Ureter (tissue), 1 donor: ENCODE measurements around the gene CWC27. TPM values are rescaled to one million over a fixed set of nuclear protein-coding genes. Genes with fewer than 3 reads are reported as not detected.

Experiments used
- DNase-seq: peaks from one replicate; pipeline ENCODE4 v3.0.0-alpha.2; 2020; ENCODE audit warnings: low spot score
- total RNA-seq: library from RNA; stranded (reverse); gene quantifications from one replicate; pipeline ENCODE4 v1.2.4, GENCODE V29; 2023
- donor health status: DM: yes; HTN: yes; CAD: no.

CWC27 gene, protein sequence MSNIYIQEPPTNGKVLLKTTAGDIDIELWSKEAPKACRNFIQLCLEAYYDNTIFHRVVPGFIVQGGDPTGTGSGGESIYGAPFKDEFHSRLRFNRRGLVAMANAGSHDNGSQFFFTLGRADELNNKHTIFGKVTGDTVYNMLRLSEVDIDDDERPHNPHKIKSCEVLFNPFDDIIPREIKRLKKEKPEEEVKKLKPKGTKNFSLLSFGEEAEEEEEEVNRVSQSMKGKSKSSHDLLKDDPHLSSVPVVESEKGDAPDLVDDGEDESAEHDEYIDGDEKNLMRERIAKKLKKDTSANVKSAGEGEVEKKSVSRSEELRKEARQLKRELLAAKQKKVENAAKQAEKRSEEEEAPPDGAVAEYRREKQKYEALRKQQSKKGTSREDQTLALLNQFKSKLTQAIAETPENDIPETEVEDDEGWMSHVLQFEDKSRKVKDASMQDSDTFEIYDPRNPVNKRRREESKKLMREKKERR
- 22.8 TPM for total RNA-seq

DNA sequence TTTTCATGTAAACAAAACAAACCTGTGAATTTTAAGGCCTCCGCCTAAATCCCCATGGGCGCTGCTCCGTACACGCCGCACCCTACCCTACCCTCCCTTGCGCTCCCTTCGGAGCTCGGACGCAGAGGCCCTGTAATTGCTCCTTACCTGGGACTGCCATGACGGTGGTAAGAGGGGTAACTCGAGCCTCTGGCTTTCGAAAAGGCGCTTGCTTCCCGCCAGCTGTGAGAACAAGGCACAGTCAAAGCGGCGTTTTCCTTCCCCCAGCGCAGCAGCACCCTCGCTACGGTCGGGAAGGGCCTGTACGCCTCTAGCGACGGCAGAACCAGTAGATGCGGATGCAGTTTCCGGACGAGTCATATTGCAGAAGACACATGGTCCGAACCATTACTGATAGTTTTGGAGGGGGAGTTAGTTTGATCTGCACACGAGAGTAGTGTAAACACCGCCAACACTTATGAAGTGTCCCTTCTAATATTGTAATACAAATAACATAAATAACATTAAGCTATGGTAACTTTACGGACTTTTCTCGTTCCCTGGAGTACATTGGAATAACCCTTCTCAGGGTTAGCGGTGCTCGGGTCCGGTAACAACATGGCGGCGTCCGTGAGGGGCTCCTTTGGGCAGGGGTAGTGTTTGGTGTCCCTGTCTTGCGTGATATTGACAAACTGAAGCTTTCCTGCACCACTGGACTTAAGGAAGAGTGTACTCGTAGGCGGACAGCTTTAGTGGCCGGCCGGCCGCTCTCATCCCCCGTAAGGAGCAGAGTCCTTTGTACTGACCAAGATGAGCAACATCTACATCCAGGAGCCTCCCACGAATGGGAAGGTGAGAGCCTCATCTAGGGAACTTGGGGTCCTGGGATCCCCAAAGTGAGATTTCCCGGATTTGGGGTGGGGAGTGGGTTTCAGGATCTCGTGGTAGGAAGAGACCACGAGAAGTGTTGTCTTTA is at the start of gene CWC27, which contains the start of gene SREK1IP1:
Gene CWC27, plus strand, starts transcription at position 573 of the 955 bp plus-strand sequence. Its CDS starts 217 bp downstream, at position 790.
Gene SREK1IP1, minus strand, starts transcription at position 334 of the 955 bp plus-strand sequence. Its CDS starts 174 bp downstream, at position 160.
- DNase-seq, result peak; percentile 85

DNA sequence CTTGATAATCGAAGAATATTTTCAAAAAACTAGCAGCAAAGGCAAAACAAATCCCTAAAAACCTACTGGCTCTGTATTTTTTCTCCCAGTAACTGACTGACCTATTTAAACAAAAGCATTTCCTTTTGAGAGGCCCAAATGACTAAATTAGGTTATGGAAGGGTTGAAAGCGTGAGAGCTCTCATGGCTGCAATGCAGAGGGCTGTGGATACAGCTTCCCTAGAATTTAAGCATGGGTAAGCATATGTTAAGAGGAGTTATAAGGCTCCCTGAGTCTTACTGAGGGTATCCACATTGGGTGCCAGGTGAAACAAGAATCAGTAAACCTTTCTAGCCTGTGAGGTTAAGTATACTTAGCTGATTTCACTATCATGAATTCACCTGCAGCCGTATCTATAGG is 46.1 kb upstream of the CWC27 start:
- DNase-seq, result no peak

DNA sequence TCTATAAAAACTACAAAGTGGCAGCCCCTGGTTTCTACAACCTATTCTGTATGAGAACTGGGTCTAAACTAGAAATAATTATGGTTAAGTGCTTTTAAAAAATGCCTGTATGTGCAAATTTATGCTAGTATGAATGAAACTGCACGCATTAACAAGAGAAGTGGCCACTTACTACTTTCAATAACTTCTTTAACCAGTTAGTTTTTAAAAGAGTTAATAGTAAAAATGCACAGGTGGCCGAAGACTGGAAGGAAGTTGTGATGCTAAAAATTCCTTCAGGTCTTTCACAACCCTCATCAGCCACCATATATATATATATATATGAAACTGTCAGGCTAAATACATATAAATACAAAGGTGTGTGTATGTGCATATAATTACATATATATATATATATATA is 41.6 kb upstream of the CWC27 start:
- DNase-seq, result no peak

DNA sequence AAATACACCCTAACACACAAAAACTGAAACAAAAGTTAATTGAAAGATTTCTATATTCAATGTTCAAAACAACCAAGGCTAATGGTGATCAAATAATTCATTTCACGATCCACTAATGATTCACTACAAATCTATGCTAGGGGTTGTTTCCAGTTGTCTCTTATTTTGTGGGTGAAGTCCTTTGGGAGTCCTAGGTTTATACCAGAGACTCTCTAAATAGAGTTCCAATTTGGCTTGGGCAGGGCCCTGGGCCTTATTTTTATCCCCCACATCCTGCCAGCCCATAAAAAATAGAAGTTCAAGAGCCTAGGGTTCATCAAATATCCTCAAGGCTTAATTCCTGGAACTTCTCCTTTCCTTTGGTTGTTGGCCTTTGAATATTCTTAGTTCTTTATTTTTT is 26.3 kb upstream of the CWC27 start:
- no peak for DNase-seq

DNA sequence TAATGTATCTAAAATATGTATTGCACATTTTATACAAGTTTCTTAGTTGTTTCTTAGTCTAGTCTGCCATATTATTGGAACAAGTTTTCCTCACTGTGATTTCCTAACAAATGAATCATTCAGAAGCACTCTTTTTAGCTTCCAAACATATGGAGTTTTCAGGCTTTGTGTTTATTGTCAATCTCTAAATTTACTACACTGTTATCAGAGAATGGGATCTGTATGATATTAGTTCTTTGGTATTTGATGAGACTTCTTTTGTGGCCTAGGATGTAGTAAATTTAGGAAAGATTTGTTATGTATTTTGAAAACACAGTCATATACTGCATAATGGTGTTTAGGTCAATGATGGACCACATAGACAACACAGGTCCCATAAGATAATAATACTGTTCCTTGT is 25.9 kb upstream of the CWC27 start:
- DNase-seq, result no peak

DNA sequence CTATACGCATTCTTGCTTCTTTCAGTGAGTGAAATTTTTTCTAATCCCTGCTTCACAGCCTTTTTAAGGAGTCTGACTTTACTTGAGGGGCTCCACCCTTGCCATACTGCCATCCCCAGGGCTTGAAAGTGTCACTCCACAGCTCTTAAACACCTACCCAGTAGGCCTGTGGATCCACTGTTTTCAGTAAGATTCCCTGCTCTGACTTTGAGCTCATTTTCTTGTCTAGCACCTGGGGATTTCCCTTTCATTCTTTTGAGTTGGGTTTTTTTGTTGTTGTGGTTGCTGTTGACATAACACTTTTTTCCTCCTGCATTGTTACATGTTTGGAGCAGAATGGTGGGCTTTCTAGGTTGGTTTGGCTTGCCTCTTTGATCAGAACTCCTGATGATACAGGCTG is 23.8 kb upstream of the CWC27 start:
- no peak for DNase-seq

DNA sequence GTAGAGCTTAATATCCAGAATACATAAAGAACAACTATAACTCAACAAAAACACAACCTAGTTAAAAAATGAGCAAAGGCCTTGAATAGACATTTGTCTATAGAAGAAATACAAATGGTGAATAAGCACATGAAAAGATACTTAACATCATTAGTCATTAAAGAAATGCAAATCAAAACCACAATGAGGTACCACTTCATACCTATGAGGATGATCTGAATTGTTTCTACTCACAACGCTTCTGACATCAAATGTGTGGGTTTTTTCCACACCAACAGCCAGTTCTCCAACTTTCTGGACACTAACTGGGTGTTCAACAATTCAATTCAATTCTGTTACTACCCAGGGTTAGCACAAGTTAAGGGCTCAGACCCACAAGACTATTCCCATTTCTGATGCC is 22.3 kb upstream of the CWC27 start:
- no peak for DNase-seq

DNA sequence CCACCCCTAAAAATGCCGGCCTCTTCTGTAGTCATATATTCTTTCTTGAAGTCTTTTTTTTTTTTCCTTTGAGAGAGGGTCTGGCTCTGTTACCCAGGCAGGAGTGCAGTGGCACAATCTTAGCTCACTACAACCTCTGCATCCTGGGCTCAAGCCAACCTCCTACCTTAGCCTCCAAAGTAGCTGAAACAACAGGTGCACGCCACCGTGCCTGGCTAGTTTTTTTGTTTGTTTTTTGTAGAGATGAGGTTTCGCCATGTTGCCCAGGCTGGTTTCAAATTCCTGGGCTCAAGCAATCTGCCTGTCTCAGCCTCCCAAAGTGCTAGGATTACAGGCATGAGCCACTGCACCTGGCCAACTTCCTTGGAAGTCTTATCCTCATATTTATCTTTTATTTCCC is 19.3 kb upstream of the CWC27 start:
- no peak for DNase-seq

DNA sequence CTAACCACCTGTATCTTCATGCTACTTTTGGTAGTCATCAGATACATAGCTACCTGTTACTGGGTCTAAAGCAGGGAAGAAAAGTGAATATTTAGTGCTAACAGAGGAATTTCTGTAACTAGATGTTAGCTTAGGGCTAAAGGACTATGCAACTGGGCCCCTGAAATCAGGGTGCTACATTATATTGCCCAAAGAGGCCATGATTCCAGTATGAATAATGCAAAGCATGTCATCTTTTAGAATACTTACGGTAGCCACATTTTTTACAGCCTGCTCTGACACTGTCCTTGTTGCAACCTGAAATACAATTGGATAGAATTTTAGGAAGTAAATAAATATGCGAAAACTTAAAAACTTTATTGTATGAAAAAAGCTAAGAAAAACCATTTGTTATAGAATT is 14.7 kb upstream of the CWC27 start:
- DNase-seq, result no peak

DNA sequence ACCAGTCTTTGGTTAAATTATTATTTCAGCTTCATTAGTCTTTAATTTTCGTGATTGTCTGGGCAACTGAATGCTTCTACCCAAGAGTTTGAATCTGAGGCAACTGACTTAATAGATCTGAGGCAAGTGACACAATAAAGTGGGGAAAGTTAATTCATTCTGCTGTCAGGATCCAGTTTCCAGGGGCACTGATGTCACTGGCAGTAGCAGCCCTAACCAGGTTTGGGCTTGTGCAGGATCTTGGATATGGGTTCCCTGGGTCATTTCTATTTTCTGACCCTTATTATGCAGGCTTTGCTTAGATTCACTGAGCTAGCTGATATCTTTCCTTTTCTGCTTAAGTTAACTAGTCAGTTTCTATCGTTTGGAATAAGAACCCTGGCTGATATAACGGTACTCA is 9.8 kb upstream of the CWC27 start:
- DNase-seq, result no peak

DNA sequence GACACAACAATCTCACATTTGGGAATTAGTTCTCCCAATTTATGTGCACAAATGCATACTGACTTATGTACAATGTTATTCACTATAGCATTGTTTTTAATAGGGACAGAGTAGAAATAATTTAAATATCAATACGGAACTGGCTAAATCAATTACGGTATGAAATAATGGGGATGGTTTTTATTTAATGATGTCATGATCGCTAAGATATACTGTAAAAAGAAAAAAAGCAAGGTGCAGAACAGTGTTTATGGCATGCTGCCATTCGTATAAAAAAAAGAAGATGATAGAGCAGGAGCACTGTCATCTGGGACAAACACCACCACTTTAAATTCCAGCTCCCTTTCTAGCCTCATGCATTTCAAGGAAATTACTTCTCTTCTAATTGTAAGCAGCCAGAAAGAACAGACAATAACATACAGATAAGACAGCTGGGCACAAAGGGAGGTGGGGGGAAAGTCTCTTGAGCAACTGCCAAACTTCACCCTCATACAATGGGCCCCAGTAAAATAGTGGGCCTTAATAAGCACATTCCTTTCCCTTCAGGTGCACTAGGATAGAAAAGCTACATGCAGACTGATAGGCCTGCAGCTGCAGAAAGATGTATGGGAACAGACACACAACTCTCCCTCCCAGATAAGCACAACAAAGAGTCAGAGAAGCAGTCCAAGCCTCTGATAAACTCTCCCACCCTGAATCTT is 8.6 kb upstream of the CWC27 start:
- no peak for DNase-seq

DNA sequence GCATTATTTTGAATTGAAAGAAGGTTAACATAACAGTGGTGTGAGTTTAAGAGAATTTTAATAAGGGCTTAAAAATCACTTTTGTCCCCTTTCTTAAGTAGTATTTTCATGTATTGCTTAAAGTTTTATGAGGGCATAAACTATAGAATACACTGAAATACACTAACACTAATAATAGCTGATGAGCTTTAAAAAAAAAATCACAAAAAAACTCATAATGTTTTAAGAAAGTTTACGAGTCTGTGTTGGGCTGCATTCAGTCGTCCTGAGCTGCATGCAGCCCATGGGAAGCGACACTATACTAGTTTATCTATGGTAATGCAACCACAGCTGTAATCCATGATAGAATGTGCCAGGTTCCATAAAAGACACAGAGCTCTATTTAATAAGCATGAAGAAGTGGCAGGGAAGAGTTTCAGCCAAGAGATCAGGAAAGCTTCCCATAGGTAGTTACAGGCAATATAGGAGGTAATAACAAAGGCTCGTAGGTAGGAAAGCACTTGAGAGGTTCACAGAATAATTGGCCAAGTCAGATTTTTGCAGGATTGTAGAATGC is 4.7 kb upstream of the CWC27 start:
- no peak for DNase-seq

DNA sequence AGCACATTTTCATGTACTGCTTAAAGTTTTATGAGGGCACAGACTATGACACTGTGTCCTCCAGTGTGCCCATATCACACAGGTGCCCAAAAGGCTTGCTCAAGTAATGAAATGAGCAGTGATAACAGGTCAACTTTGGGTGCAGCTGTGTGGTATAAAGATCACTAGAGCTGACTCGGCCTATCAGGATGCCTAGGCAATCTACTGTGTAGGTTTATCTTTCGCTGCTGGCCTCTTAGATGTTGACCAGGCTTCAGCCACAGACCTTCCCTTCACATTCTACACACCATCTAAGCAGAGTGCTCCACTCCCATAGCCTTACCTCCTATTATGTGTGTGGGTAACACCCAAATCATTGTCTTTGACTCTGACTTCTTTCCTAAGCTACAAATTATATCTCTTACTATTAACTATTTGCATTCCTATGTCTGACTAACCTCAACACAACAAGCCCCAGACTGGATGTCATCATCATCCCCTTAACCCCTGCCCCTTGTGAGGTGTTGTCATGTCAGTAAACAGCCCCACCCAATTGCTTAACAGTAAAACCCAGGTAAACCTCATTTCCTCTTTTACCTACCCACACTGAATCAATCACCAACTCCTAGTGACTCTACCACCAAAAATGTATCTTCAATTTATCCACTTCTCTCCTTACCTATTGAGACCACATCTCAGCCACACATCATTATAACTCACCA is 2.8 kb upstream of the CWC27 start:
- no peak for DNase-seq

DNA sequence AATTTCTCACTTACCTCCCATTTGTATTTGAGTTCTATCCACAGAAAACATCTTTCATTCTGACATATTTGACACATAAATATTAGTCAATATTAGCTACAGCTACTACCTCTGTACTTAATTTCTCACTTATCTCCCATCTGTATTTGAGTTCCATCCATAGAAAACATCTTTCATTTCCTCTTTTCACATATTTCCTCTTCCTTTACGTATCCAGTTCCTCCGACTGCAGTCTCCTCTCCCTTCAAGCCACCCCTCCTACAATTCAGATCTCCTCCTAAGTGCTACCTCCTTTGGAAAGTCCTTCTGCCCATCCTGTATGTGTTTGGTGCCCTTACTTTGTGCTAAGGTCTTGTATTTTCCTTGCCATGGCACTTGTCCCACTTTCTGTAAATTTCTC is 1.8 kb upstream of the CWC27 start:
- no peak for DNase-seq

DNA sequence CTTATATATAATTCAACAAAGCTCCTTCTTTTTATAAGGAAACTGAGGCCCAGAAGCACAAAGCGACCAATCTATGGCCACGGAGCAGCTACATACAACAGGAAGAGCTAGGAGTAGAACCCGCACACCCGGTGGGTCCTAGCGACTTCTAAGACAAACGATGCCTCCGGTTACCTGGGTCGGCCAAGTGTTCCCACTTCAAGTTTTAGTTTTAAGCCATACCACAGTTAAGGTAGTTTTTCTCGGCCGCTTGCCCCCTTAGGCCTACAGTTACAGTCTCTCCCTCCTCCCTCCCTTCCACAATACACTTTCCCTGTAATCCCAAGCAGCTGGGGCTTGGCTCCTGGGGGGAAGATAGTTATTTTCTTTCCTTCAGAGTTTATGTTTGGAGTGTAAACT is 772 bp upstream of the CWC27 start:
- DNase-seq, result peak; percentile 44

DNA sequence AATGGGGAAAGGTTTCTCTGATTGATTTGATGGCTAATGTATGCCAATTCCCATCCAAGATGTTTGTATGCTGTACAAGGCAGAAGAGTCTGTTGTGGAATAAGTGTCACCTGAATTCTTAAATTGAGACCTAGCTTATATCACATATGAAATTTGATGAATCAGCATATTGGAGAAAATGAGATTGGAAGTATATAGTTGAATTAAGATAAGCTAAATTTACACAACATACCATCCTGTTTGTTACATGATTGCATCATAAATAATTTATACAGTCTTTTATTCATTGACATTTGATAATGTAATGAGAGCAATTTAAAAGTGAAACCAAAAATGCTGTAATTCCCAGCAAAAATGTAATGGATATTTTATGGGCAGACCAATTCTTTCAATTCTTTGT is 1.1 kb downstream of the CWC27 start:
- DNase-seq, result no peak

DNA sequence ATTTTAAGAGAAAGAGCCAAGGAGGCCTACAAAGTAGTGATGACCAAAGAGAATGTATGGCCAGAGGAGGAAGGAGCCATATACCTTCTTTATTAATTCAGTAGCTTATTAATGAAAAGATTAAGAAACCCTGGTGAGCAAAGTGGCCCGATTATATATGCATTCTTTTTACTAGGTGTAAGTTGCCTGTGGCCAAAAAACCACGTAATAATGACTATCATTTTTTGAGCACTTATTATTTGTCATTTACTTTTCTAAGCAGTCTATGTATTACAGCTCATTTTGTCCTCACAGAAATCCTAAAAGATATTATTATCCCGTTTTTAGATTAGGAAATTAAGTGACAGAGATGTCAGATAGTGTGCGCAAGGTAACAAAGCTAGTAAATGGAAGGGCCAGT is 3.0 kb downstream of the CWC27 start:
- no peak for DNase-seq

DNA sequence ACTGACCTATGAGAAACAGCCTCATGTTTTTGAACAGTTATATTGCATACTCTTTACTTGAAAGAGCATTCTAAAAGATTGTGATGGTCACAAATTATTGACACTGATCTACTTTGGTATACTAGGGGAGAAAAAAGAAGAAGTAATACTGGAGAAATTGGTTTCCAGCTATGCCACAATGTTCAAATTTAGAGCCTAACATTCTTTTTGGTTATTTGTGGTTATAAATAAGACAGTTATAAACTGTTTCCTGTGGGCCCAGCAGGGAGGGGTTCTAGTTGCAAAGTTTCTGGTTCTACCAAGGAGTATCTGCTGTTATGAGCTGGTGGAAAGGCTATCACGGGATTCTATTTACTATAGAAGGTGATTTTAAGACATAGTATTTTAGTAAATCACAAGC is 4.8 kb downstream of the CWC27 start:
- no peak for DNase-seq

DNA sequence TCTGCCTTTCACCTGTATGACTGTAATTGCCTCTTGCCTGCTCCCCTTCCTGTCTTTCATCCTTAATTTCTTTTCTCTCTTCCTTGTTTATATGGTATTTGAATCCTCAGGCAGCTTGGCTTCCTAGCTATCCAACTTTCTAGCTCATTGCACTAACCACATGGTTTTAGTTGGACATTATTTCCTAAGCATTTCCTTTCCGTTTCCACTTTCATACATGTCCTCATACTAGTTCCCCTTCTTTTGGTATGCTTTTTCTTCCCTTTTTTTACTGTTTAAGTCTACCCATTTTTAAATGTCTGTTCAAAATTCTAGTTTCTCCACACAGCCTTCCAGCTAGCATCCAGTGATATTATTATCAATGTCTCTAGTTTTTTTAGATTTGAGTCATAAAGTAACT is 6.6 kb downstream of the CWC27 start:
- no peak for DNase-seq

DNA sequence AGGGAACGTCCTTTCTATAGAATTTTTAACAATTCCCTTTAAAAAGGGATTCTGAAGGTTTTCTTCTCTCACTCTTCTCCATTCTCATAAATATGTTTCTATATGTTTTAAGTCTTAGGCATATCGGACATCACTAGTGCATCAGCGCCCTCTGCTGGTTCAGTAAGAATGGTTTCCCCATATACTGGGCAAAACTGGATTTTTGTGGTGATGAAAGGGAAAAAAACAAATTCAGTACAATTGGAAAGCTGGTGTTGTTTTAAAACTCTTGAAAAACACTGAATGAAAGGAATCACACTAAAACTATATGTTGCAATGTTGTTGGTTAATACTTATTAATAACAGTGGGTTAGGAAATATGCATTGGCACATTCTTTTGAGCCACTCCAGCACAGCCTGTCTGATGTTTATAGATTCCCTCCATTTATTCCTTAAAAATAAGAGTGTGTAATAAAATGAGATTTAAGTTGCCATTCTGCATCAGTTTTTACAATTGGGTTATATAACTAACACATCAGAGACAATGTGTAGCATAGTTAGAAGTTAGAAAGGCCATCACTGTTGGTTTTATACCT is 15.8 kb downstream of the CWC27 start:
- peak; percentile 62 for DNase-seq

DNA sequence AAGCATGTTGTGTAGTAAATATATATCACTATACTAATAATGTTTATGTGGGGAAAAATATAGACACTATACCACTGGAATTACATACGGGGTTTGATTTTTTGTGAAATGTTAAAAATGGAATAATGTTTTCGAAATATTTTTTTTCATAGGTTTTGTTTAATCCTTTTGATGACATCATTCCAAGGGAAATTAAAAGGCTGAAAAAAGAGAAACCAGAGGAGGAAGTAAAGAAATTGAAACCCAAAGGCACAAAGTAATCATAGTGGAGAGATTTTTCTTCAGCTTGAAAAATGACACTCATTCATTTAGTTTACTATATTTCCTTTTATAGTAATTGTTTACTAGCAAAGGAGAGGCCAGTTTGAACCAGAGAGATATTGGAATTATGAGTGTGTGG is 17.6 kb downstream of the CWC27 start:
- DNase-seq, result no peak
